Measurements from ENCODE around the gene KDM1B. TPM values are rescaled to one million over a fixed set of nuclear protein-coding genes. Genes with fewer than 3 reads are reported as not detected.

Gene KDM1B
- total and polyA plus RNA-seq, 8 donors = 2.6 to 11.9 (median 6.5) TPM

DNA sequence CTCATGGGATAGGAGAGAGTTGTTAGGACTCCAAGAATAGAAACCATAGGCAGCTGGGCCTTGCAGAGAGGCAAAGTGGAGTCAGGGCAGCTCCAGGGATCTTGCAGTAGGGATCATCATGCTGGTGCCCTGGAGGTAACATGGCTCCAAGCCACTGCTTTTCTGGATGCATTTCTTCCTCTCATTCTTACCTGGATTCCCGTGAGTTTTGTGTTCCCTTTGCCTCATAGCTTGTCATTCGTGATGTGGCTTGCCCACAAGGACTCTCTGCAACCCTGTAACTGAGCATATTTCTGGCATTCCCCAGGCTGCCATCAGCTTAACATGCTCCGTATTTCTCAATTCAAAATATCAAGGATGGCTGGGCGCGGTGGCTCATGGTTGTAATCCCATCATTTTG lies 38.1 kb upstream of the KDM1B start:
- Histone ChIP-seq H3K36me3 (no peaks in the 10 kb centered on the region), H3K4me3 (no peak overlapping the region), H3K4me1 (no peaks in the 10 kb centered on the region), H3K27ac (no peak overlapping the region), H3K9me3 (no peaks in the 10 kb centered on the region), H3K27me3 (no peaks in the 10 kb centered on the region)
- no peak for FAIRE-seq
- DNase-seq = no peak
- TF ChIP-seq, protein P1, sequence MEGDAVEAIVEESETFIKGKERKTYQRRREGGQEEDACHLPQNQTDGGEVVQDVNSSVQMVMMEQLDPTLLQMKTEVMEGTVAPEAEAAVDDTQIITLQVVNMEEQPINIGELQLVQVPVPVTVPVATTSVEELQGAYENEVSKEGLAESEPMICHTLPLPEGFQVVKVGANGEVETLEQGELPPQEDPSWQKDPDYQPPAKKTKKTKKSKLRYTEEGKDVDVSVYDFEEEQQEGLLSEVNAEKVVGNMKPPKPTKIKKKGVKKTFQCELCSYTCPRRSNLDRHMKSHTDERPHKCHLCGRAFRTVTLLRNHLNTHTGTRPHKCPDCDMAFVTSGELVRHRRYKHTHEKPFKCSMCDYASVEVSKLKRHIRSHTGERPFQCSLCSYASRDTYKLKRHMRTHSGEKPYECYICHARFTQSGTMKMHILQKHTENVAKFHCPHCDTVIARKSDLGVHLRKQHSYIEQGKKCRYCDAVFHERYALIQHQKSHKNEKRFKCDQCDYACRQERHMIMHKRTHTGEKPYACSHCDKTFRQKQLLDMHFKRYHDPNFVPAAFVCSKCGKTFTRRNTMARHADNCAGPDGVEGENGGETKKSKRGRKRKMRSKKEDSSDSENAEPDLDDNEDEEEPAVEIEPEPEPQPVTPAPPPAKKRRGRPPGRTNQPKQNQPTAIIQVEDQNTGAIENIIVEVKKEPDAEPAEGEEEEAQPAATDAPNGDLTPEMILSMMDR (IDR thresholded peaks at IDR 0.05) = no peak
- ATAC-seq = no peak
- 92 to 93% methylated on average over 5 of the region's 5 CpGs for WGBS, 2 donors
- intact Hi-C loops (cut with DNase I) = no loop called here

DNA sequence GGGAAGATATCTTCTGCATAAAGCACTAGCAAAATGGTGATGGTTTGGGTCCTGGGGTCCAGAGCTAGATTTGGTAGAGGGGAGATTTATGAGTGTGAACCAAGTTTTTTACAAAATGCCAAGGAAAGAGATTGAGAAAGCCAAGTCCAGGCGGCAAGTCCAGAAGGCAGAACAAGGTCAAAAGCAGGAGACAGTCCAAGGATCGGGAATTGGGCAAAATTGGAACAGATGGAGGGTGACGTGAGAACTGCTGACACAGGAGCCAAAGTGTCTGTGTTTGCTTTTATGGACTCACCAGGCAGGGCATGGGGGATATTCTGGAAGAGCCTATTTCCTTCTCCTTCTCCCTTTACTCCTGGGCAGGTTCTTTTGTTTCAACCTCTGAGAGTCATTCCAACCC lies 36.9 kb upstream of the KDM1B start:
- FAIRE-seq (no peak), ATAC-seq (peak; percentile 5 to 48 (median 34)), DNase-seq (peak in 3 of 6 donors; percentile 17 to 29 (median 28))
- Histone ChIP-seq H3K36me3 (no peaks in the 10 kb centered on the region), H3K4me3 (no peak overlapping the region), H3K4me1 (no peaks in the 10 kb centered on the region), H3K27ac (no peak overlapping the region), H3K27me3 (no peaks in the 10 kb centered on the region), H3K9me3 (no peaks in the 10 kb centered on the region)
- TF ChIP-seq, protein P1 (IDR thresholded peaks at IDR 0.05) = no peak
- intact Hi-C loops (cut with DNase I) = no loop called here
- 34 to 36% methylated on average over 3 of the region's 3 CpGs for WGBS, 2 donors

DNA sequence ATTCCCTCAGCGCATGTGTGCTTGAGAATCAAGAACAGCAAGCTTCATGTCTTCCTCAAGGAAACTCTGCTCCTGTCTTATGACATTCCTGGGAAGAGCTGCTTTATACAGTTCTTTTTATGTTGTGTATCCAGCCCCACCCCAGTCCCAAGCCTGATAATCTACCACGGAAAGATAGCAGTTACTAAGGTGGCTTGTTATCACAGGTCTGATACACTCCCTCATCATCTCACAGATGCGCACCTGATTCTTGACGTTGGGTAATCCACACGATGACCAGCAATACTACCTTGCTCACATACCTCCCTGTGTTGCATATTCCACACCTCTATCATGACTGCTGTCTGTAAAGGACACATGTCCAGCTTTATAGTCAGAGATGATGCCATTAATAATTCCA lies 36.0 kb upstream of the KDM1B start:
- no peak for DNase-seq
- 53 to 66% methylated on average over 5 of the region's 5 CpGs for WGBS, 2 donors

DNA sequence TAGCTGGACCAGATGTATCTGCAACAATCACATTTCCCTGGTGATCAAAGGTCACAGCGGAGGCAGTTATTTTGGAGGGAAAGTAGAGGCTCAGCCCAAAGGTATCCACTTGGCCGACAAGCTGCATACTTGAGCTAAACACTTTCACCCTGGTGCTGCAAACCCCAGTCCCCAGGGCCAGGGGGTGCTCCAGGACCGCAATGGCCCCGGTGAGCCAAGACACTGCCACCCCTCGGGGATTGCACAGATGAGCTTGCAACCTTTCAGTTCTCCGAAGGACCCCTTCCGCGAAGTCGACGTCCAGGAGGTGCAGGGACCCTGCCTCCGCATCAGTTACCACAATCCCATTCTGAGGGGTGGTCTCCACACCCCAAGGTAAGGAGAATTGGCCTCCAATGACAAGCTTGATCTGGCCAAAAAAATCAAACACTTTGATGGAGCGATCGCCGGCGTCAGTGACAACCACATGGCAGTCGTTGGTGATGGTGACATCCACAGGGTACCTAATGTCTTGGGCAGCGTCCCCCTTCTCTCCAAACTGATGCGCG lies 33.6 kb upstream of the KDM1B start:
- no peaks in the 10 kb centered on the region for H3K27me3 ChIP-seq
- H3K9me3 ChIP-seq = no peaks in the 10 kb centered on the region
- peak overlapping the region in 2 of 4 donors; percentile 52 to 53 for H3K4me3 ChIP-seq
- DNase-seq = peak in 1 of 6 donors; percentile 67
- no peak overlapping the region for H3K27ac ChIP-seq
- 81 to 82% methylated on average over 19 of the region's 19 CpGs for WGBS, 2 donors
- FAIRE-seq = no peak
- H3K4me1 ChIP-seq = no peaks in the 10 kb centered on the region
- TF ChIP-seq, protein P1 (IDR thresholded peaks at IDR 0.05) = no peak
- intact Hi-C loops (cut with DNase I) = no loop called here
- no peaks in the 10 kb centered on the region for H3K36me3 ChIP-seq
- no peak for ATAC-seq

More for the DNA sequence above, 36.0 kb upstream of the KDM1B start:
- TF ChIP-seq, protein P1 (IDR thresholded peaks at IDR 0.05) = no peak
- H3K27ac ChIP-seq = no peak overlapping the region
- no peak overlapping the region for H3K4me3 ChIP-seq
- no peak for ATAC-seq
- no peaks in the 10 kb centered on the region for H3K27me3 ChIP-seq
- intact Hi-C loops (cut with DNase I) = no loop called here
- no peaks in the 10 kb centered on the region for H3K4me1 ChIP-seq
- H3K9me3 ChIP-seq = no peaks in the 10 kb centered on the region
- no peaks in the 10 kb centered on the region for H3K36me3 ChIP-seq
- no peak for FAIRE-seq
